Calu3 (cell line): ENCODE results near the gene SUSD3. TPM values are rescaled to one million over a fixed set of nuclear protein-coding genes. Genes with fewer than 3 reads are reported as not detected.

Experiments
- BruUV-seq: library from RNA; stranded (reverse); fragments of 400-500 nt; replicated peaks from 2 replicates; lab custom pipeline; 2021; lab: Mats Ljungman, UMichigan
- CTCF ChIA-PET: fragments of 300-600 bp; sonication (Branson Sonifier 250); formaldehyde crosslinking; loops from one replicate; lab custom pipeline; 2022; ENCODE audit warnings: antibody characterized with exemption; lab: Charles Lee
- DNase-seq: peaks from one replicate; pipeline ENCODE4 v3.0.0; 2022
- H3K27ac Mint-ChIP-seq: one replicate; pipeline ENCODE4 v1.8.0; 2022; ENCODE audit warnings: mixed read lengths; ENCODE audit not compliant: unreplicated experiment
- H3K27me3 Mint-ChIP-seq: one replicate; pipeline ENCODE4 v1.8.0; 2022; ENCODE audit warnings: mixed read lengths; ENCODE audit not compliant: unreplicated experiment
- H3K36me3 Mint-ChIP-seq: one replicate; pipeline ENCODE4 v1.8.0; 2022; ENCODE audit warnings: mild to moderate bottlenecking, moderate library complexity, mixed read lengths; ENCODE audit not compliant: insufficient read depth, unreplicated experiment
- H3K4me1 Mint-ChIP-seq: one replicate; pipeline ENCODE4 v1.8.0; 2022; ENCODE audit warnings: mild to moderate bottlenecking, low read depth, mixed read lengths; ENCODE audit not compliant: unreplicated experiment
- H3K4me3 Mint-ChIP-seq: one replicate; pipeline ENCODE4 v1.8.0; 2022; ENCODE audit warnings: mild to moderate bottlenecking, low read depth, moderate library complexity, mixed read lengths; ENCODE audit not compliant: unreplicated experiment
- H3K9me3 Mint-ChIP-seq: one replicate; pipeline ENCODE4 v1.8.0; 2022; ENCODE audit warnings: low read depth, mixed read lengths; ENCODE audit not compliant: unreplicated experiment
- CTCF ChIP-seq: fragments of 200-600 bp; IDR thresholded peaks from one replicate; pipeline ENCODE4 v1.8.0; 2022; ENCODE audit warnings: antibody characterized with exemption; ENCODE audit not compliant: unreplicated experiment
- intact Hi-C: fragments of 100-400 bp; cut with micrococcal nuclease; formaldehyde crosslinking; loops from one replicate; pipeline ENCODE4 v1.10.0; 2022; ENCODE audit not compliant: unreplicated experiment
- total RNA-seq: library from RNA; stranded (reverse); gene quantifications from 2 replicates; pipeline ENCODE4 v1.2.3, GENCODE V29; 2022

Gene SUSD3
- total RNA-seq, 1 experiment from 2014 or later = 1.3 TPM

GRCh38 chr9:93025736-93026135 is 32.8 kb upstream of the SUSD3 start:
- no peak overlapping the region for H3K4me3 Mint-ChIP-seq
- no peaks in the 10 kb centered on the region for H3K9me3 Mint-ChIP-seq
- H3K36me3 Mint-ChIP-seq = no peaks in the 10 kb centered on the region
- intact Hi-C loops = no loop called here
- H3K27ac Mint-ChIP-seq = no peak overlapping the region
- no peak for TF ChIP-seq CTCF
- no peak for DNase-seq
- CTCF ChIA-PET = no interaction called here
- BruUV-seq = no TSS peak
- no peaks in the 10 kb centered on the region for H3K4me1 Mint-ChIP-seq
- H3K27me3 Mint-ChIP-seq = no peaks in the 10 kb centered on the region

DNA sequence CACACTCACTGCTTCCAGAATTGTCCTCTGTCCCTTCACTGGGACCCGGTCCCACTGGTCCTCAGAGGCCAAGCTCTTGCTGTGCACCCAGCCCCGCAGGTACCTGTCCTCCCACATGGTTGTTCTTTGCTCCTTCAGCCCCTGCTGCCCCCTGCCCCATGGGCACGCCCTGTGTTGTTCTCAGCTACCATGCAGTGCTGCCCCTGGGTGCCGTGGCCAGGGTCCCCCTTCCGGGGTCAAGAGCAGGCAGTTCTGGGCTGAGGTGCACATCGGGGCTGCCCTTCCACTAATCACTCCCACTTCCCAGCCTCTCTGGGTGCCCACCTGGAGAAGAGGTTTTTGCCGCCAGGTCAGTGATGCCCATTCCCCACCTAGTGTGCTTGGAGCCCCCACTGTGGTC is 31.9 kb upstream of the SUSD3 start:
- Mint-ChIP-seq H3K4me1 (no peaks in the 10 kb centered on the region), H3K4me3 (no peak overlapping the region), H3K36me3 (no peaks in the 10 kb centered on the region), H3K9me3 (no peaks in the 10 kb centered on the region), H3K27me3 (no peaks in the 10 kb centered on the region), H3K27ac (no peak overlapping the region)
- no TSS peak for BruUV-seq
- DNase-seq = no peak
- intact Hi-C loops = no loop called here
- no peak for TF ChIP-seq CTCF
- CTCF ChIA-PET = no interaction called here

DNA sequence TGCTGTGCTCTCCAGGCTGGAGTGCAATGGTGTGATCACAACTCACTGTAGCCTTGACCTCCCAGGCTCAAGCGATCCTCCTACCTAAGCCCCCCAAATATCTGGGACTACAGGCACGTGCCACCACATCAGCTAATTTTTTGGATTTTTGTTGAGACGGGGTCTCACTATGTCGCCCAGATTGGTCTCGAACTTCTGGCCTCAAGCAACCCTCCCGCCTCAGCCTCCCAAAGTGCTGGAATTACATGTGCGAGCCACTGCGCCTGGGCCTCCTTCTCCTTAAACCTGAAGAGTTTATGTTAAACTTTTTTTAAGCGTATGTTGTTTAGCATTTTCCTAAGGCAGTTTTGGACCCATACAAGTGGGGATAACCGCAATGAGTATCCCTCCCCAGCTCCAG is 30.8 kb upstream of the SUSD3 start:
- no TSS peak for BruUV-seq
- DNase-seq = no peak
- no peaks in the 10 kb centered on the region for H3K36me3 Mint-ChIP-seq
- no peaks in the 10 kb centered on the region for H3K27me3 Mint-ChIP-seq
- intact Hi-C loops = no loop called here
- no peaks in the 10 kb centered on the region for H3K9me3 Mint-ChIP-seq
- no peak overlapping the region for H3K4me3 Mint-ChIP-seq
- CTCF ChIA-PET = no interaction called here
- TF ChIP-seq CTCF = no peak
- no peak overlapping the region for H3K27ac Mint-ChIP-seq
- H3K4me1 Mint-ChIP-seq = no peaks in the 10 kb centered on the region

- Mint-ChIP-seq H3K9me3 (no peaks in the 10 kb centered on the region), H3K27ac (no peak overlapping the region), H3K36me3 (no peaks in the 10 kb centered on the region), H3K27me3 (no peaks in the 10 kb centered on the region), H3K4me1 (no peaks in the 10 kb centered on the region), H3K4me3 (no peak overlapping the region)
- BruUV-seq = no TSS peak
- TF ChIP-seq CTCF = no peak
- CTCF ChIA-PET = interaction anchor here (0.6 kb wide), 1 partner anchor 19 kb away, joined by 3 read pairs; no protein-coding TSS in a partner anchor
- no peak for DNase-seq
- intact Hi-C loops = no loop called here
These were observed 30.0 kb upstream of the SUSD3 start for GRCh38 chr9:93028448-93029006.
